ENCODE data around the gene INTS7.
A peak's percentile ranks its signal among the peaks of the same experiment; 100 is the strongest.
"Not testable (repeated sequence)": the region's sequence is repeated elsewhere in the genome, so short reads cannot be mapped to it uniquely, and the experiment has no call there.

INTS7 gene

GRCh38 chr1:211928290-211928801 lies 107.0 kb downstream of the INTS7 start:
- Histone ChIP-seq H3K4me3 (ENCODE audit: low read length) (peak overlapping the region; percentile 14; the same call in 1 of the 2 replicates), H3K9ac (ENCODE audit: low read depth, low read length) (peak overlapping the region; percentile 11; the same call in 1 of the 2 replicates), H3K4me1 (ENCODE audit: insufficient read depth, low read length) (peaks cover 20% of the 10 kb centered on the region; the same call in 1 of the 2 replicates), H3K9me3 (ENCODE audit: insufficient read depth, low read depth, low read length) (no peaks in the 10 kb centered on the region), H3K27me3 (ENCODE audit: insufficient read depth, low read length) (no peaks in the 10 kb centered on the region), H3K27ac (ENCODE audit: low read length) (peak overlapping the region; percentile 8), H3K36me3 (ENCODE audit: insufficient read depth, low read depth, low read length) (no peaks in the 10 kb centered on the region)

GRCh38 chr1:211925016-211925415 lies 110.3 kb downstream of the INTS7 start:
- H3K27ac ChIP-seq (ENCODE audit: low read length) = no peak overlapping the region
- H3K9me3 ChIP-seq (ENCODE audit: insufficient read depth, low read depth, low read length) = no peaks in the 10 kb centered on the region
- peaks cover 20% of the 10 kb centered on the region; the same call in 1 of the 2 replicates for H3K4me1 ChIP-seq (ENCODE audit: insufficient read depth, low read length)

GRCh38 chr1:211924256-211924655 lies 111.1 kb downstream of the INTS7 start:
- H3K4me1 ChIP-seq (ENCODE audit: insufficient read depth, low read length) = peaks cover 18% of the 10 kb centered on the region; the same call in 1 of the 2 replicates
- no peaks in the 10 kb centered on the region for H3K9me3 ChIP-seq (ENCODE audit: insufficient read depth, low read depth, low read length)
- H3K9ac ChIP-seq (ENCODE audit: low read depth, low read length) = no peak overlapping the region
- H3K27me3 ChIP-seq (ENCODE audit: insufficient read depth, low read length) = no peaks in the 10 kb centered on the region
- no peak overlapping the region for H3K27ac ChIP-seq (ENCODE audit: low read length)
- no peaks in the 10 kb centered on the region for H3K36me3 ChIP-seq (ENCODE audit: insufficient read depth, low read depth, low read length)
- no peak overlapping the region for H3K4me3 ChIP-seq (ENCODE audit: low read length)

More at GRCh38 chr1:211925016-211925415, 110.3 kb downstream of the INTS7 start:
- Histone ChIP-seq H3K36me3 (ENCODE audit: insufficient read depth, low read depth, low read length) (no peaks in the 10 kb centered on the region), H3K27me3 (ENCODE audit: insufficient read depth, low read length) (no peaks in the 10 kb centered on the region), H3K4me3 (ENCODE audit: low read length) (no peak overlapping the region), H3K9ac (ENCODE audit: low read depth, low read length) (no peak overlapping the region)

GRCh38 chr1:211923095-211923494 lies 112.3 kb downstream of the INTS7 start:
- peaks cover 7% of the 10 kb centered on the region; the same call in 1 of the 2 replicates for H3K4me1 ChIP-seq (ENCODE audit: insufficient read depth, low read length)
- no peak overlapping the region for H3K27ac ChIP-seq (ENCODE audit: low read length)
- no peak overlapping the region for H3K9ac ChIP-seq (ENCODE audit: low read depth, low read length)
- no peaks in the 10 kb centered on the region for H3K9me3 ChIP-seq (ENCODE audit: insufficient read depth, low read depth, low read length)
- no peak overlapping the region for H3K4me3 ChIP-seq (ENCODE audit: low read length)
- no peaks in the 10 kb centered on the region for H3K36me3 ChIP-seq (ENCODE audit: insufficient read depth, low read depth, low read length)
- no peaks in the 10 kb centered on the region for H3K27me3 ChIP-seq (ENCODE audit: insufficient read depth, low read length)

- Histone ChIP-seq H3K4me3 (ENCODE audit: low read length) (no peak overlapping the region), H3K27ac (ENCODE audit: low read length) (no peak overlapping the region), H3K9me3 (ENCODE audit: insufficient read depth, low read depth, low read length) (no peaks in the 10 kb centered on the region), H3K4me1 (ENCODE audit: insufficient read depth, low read length) (peaks cover 3% of the 10 kb centered on the region; the same call in 1 of the 2 replicates), H3K36me3 (ENCODE audit: insufficient read depth, low read depth, low read length) (no peaks in the 10 kb centered on the region), H3K9ac (ENCODE audit: low read depth, low read length) (no peak overlapping the region), H3K27me3 (ENCODE audit: insufficient read depth, low read length) (no peaks in the 10 kb centered on the region)
Observed at GRCh38 chr1:211921579-211922095, 113.7 kb downstream of the INTS7 start.

GRCh38 chr1:211920602-211921226 lies 114.6 kb downstream of the INTS7 start:
- Histone ChIP-seq H3K27me3 (ENCODE audit: insufficient read depth, low read length) (no peaks in the 10 kb centered on the region), H3K9ac (ENCODE audit: low read depth, low read length) (no peak overlapping the region), H3K4me1 (ENCODE audit: insufficient read depth, low read length) (peaks cover 3% of the 10 kb centered on the region; the same call in 1 of the 2 replicates), H3K27ac (ENCODE audit: low read length) (no peak overlapping the region), H3K36me3 (ENCODE audit: insufficient read depth, low read depth, low read length) (no peaks in the 10 kb centered on the region), H3K4me3 (ENCODE audit: low read length) (no peak overlapping the region), H3K9me3 (ENCODE audit: insufficient read depth, low read depth, low read length) (no peaks in the 10 kb centered on the region)

- Histone ChIP-seq H3K27ac (ENCODE audit: low read length) (no peak overlapping the region), H3K27me3 (ENCODE audit: insufficient read depth, low read length) (no peaks in the 10 kb centered on the region), H3K36me3 (ENCODE audit: insufficient read depth, low read depth, low read length) (no peaks in the 10 kb centered on the region), H3K9ac (ENCODE audit: low read depth, low read length) (no peak overlapping the region), H3K4me3 (ENCODE audit: low read length) (no peak overlapping the region), H3K9me3 (ENCODE audit: insufficient read depth, low read depth, low read length) (no peaks in the 10 kb centered on the region), H3K4me1 (ENCODE audit: insufficient read depth, low read length) (peaks cover 2% of the 10 kb centered on the region; the same call in 1 of the 2 replicates)
Observed at GRCh38 chr1:211920141-211920572, 115.2 kb downstream of the INTS7 start.

GRCh38 chr1:211918843-211919414 lies 116.4 kb downstream of the INTS7 start:
- H3K36me3 ChIP-seq (ENCODE audit: insufficient read depth, low read depth, low read length) = no peaks in the 10 kb centered on the region
- no peaks in the 10 kb centered on the region for H3K9me3 ChIP-seq (ENCODE audit: insufficient read depth, low read depth, low read length)
- H3K4me1 ChIP-seq (ENCODE audit: insufficient read depth, low read length) = no peaks in the 10 kb centered on the region
- no peak overlapping the region for H3K4me3 ChIP-seq (ENCODE audit: low read length)
- no peaks in the 10 kb centered on the region for H3K27me3 ChIP-seq (ENCODE audit: insufficient read depth, low read length)
- H3K9ac ChIP-seq (ENCODE audit: low read depth, low read length) = no peak overlapping the region
- H3K27ac ChIP-seq (ENCODE audit: low read length) = no peak overlapping the region

- H3K4me1 ChIP-seq (ENCODE audit: insufficient read depth, low read length); H3K27me3 ChIP-seq (ENCODE audit: insufficient read depth, low read length); H3K27ac ChIP-seq (ENCODE audit: low read length); H3K4me3 ChIP-seq (ENCODE audit: low read length); H3K9ac ChIP-seq (ENCODE audit: low read depth, low read length); H3K9me3 ChIP-seq (ENCODE audit: insufficient read depth, low read depth, low read length); H3K36me3 ChIP-seq (ENCODE audit: insufficient read depth, low read depth, low read length): not testable (repeated sequence)
Observed at GRCh38 chr1:211916458-211916857, 118.9 kb downstream of the INTS7 start.

GRCh38 chr1:211915924-211916323 lies 119.4 kb downstream of the INTS7 start:
- H3K4me3 ChIP-seq (ENCODE audit: low read length) = no peak overlapping the region
- no peaks in the 10 kb centered on the region for H3K36me3 ChIP-seq (ENCODE audit: insufficient read depth, low read depth, low read length)
- no peaks in the 10 kb centered on the region for H3K27me3 ChIP-seq (ENCODE audit: insufficient read depth, low read length)
- H3K9ac ChIP-seq (ENCODE audit: low read depth, low read length) = no peak overlapping the region
- no peaks in the 10 kb centered on the region for H3K9me3 ChIP-seq (ENCODE audit: insufficient read depth, low read depth, low read length)
- H3K27ac ChIP-seq (ENCODE audit: low read length) = no peak overlapping the region
- H3K4me1 ChIP-seq (ENCODE audit: insufficient read depth, low read length) = no peaks in the 10 kb centered on the region

- Histone ChIP-seq H3K4me3 (ENCODE audit: low read length) (no peak overlapping the region), H3K27me3 (ENCODE audit: insufficient read depth, low read length) (no peaks in the 10 kb centered on the region), H3K4me1 (ENCODE audit: insufficient read depth, low read length) (no peaks in the 10 kb centered on the region), H3K27ac (ENCODE audit: low read length) (no peak overlapping the region), H3K36me3 (ENCODE audit: insufficient read depth, low read depth, low read length) (no peaks in the 10 kb centered on the region), H3K9ac (ENCODE audit: low read depth, low read length) (no peak overlapping the region), H3K9me3 (ENCODE audit: insufficient read depth, low read depth, low read length) (no peaks in the 10 kb centered on the region)
Observed at GRCh38 chr1:211912844-211913432, 122.4 kb downstream of the INTS7 start.

All from iPS-20b (cell line).